Non-pigmented ciliary epithelial cell (primary cell): Measurements from ENCODE around the gene LRIG1.

ENCODE experiments used
- DNase-seq: peaks from one replicate; pipeline ENCODE4 v3.0.0-alpha.2; 2010; ENCODE audit warnings: low read depth

The LRIG1 gene

GRCh38 chr3:66470956-66471686 lies 29.7 kb downstream of the LRIG1 start:
- DNase-seq, result no peak

GRCh38 chr3:66470285-66470684 lies 30.5 kb downstream of the LRIG1 start:
- DNase-seq, result no peak

GRCh38 chr3:66469220-66469640 lies 31.6 kb downstream of the LRIG1 start:
- DNase-seq, result no peak

GRCh38 chr3:66467996-66468735 lies 32.7 kb downstream of the LRIG1 start:
- no peak for DNase-seq

- no peak for DNase-seq
These were observed 34.1 kb downstream of the LRIG1 start for GRCh38 chr3:66466606-66467270.

- no peak for DNase-seq
These were observed 35.2 kb downstream of the LRIG1 start for GRCh38 chr3:66465587-66465986.

- DNase-seq, result no peak
These were observed 35.8 kb downstream of the LRIG1 start for GRCh38 chr3:66465034-66465433.

- DNase-seq, result no peak
These were observed 36.3 kb downstream of the LRIG1 start for GRCh38 chr3:66464512-66464894.

- DNase-seq, result no peak
These were observed 36.9 kb downstream of the LRIG1 start for GRCh38 chr3:66463730-66464511.

GRCh38 chr3:66463054-66463631 lies 37.7 kb downstream of the LRIG1 start:
- DNase-seq, result no peak

GRCh38 chr3:66457252-66457651 lies 43.6 kb downstream of the LRIG1 start:
- DNase-seq, result no peak

GRCh38 chr3:66456711-66457173 lies 44.1 kb downstream of the LRIG1 start:
- DNase-seq, result no peak

- no peak for DNase-seq
These were observed 46.4 kb downstream of the LRIG1 start for GRCh38 chr3:66454464-66454859.

GRCh38 chr3:66453651-66454463 lies 47.0 kb downstream of the LRIG1 start:
- DNase-seq, result no peak

- DNase-seq, result no peak
These were observed 48.4 kb downstream of the LRIG1 start for GRCh38 chr3:66452303-66453011.

GRCh38 chr3:66451766-66452165 lies 49.1 kb downstream of the LRIG1 start:
- DNase-seq, result no peak

GRCh38 chr3:66450390-66451022 lies 50.3 kb downstream of the LRIG1 start:
- DNase-seq, result no peak

- DNase-seq, result no peak
These were observed 51.3 kb downstream of the LRIG1 start for GRCh38 chr3:66449411-66449974.

- no peak for DNase-seq
These were observed 56.6 kb downstream of the LRIG1 start for GRCh38 chr3:66444146-66444644.
